ENCODE results near the gene SCFD2. TPM values are rescaled to one million over a fixed set of nuclear protein-coding genes. Genes with fewer than 3 reads are reported as not detected.

Gene SCFD2
- total and polyA plus RNA-seq, 4 donors = 5.2 to 28.7 (median 16.4) TPM

DNA sequence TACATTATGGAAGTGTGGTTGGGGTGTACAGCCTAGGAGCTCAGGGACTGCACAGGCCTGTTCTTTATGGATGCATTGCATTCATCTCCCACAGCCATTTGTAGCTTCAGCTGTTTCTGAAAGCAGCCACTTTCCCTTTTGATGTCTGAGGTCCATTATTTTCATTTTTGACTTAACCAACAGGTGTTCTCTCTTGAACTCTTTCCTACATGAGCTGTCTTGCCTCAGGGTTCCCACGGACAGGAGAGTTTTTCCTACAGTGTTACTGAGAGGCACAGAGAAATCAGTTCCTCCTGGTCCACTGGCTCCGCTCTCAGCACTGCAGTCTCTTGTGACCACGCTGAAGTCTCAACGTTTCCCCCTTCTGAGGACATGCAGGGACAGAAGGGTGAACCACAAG is 416.5 kb downstream of the SCFD2 start:
- TF ChIP-seq, protein P1, sequence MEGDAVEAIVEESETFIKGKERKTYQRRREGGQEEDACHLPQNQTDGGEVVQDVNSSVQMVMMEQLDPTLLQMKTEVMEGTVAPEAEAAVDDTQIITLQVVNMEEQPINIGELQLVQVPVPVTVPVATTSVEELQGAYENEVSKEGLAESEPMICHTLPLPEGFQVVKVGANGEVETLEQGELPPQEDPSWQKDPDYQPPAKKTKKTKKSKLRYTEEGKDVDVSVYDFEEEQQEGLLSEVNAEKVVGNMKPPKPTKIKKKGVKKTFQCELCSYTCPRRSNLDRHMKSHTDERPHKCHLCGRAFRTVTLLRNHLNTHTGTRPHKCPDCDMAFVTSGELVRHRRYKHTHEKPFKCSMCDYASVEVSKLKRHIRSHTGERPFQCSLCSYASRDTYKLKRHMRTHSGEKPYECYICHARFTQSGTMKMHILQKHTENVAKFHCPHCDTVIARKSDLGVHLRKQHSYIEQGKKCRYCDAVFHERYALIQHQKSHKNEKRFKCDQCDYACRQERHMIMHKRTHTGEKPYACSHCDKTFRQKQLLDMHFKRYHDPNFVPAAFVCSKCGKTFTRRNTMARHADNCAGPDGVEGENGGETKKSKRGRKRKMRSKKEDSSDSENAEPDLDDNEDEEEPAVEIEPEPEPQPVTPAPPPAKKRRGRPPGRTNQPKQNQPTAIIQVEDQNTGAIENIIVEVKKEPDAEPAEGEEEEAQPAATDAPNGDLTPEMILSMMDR (IDR thresholded peaks at IDR 0.05; ENCODE audit: control extremely low read depth, extremely low read depth) = no peak
- DNase-seq = no peak
- peaks cover 0 to 8% (median 0%) of the 10 kb centered on the region in 5 donors for H3K4me1 ChIP-seq (ENCODE audit: control insufficient read depth in 5 of 5, insufficient read depth in 5 of 5, low read length in 5 of 5)
- 89 to 90% methylated on average over 4 of the region's 4 CpGs for WGBS, 2 donors
- H3K9ac ChIP-seq (ENCODE audit: insufficient read depth in 1 of 2, low read length in 2 of 2) = no peak overlapping the region
- no peak overlapping the region for H3K27ac ChIP-seq (ENCODE audit: low read depth in 1 of 2, low read length in 1 of 2)
- no peak for ATAC-seq (ENCODE audit: insufficient read depth, low FRiP score)
- H3K36me3 ChIP-seq (ENCODE audit: control insufficient read depth in 4 of 4, insufficient read depth in 4 of 4, low read length in 4 of 4) = no peaks in the 10 kb centered on the region
- H3K9me3 ChIP-seq (ENCODE audit: control insufficient read depth in 4 of 4, insufficient read depth in 3 of 4, low read length in 3 of 4) = peaks cover 0 to 1% (median 0%) of the 10 kb centered on the region in 4 donors
- H3K4me3 ChIP-seq = no peak overlapping the region
- no peaks in the 10 kb centered on the region for H3K27me3 ChIP-seq (ENCODE audit: control insufficient read depth in 3 of 3, insufficient read depth in 3 of 3, low read length in 2 of 3)

DNA sequence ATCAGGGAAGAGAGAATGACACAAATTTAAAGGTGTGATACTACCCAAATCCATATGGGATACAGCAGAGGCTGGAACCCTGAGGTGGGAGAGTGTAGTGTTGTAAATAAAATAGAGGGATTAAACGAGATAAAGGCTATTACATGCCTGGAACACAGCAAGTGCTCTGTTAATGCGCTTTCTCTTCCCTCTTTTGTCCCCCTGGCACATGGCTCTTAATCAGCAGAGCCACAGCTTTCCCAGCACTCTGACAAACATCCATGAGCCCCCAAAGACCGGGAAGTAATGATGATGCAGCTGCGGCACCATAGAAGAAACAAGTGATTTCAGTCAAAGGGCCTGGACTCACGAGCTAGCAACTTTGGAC is 417.8 kb downstream of the SCFD2 start:
- ATAC-seq (ENCODE audit: insufficient read depth, low FRiP score) (no peak), DNase-seq (no peak)
- H3K27me3 ChIP-seq (ENCODE audit: control insufficient read depth in 3 of 3, insufficient read depth in 3 of 3, low read length in 2 of 3) = no peaks in the 10 kb centered on the region
- peaks cover 0 to 1% (median 0%) of the 10 kb centered on the region in 4 donors for H3K9me3 ChIP-seq (ENCODE audit: control insufficient read depth in 4 of 4, insufficient read depth in 3 of 4, low read length in 3 of 4)
- H3K4me3 ChIP-seq = no peak overlapping the region
- 81 to 90% methylated on average over 5 of the region's 5 CpGs for WGBS, 2 donors
- no peak overlapping the region for H3K27ac ChIP-seq (ENCODE audit: low read depth in 1 of 2, low read length in 1 of 2)
- TF ChIP-seq, protein P1 (IDR thresholded peaks at IDR 0.05; ENCODE audit: control extremely low read depth, extremely low read depth) = no peak
- no peaks in the 10 kb centered on the region for H3K36me3 ChIP-seq (ENCODE audit: control insufficient read depth in 4 of 4, insufficient read depth in 4 of 4, low read length in 4 of 4)
- peaks cover 0 to 7% (median 3%) of the 10 kb centered on the region in 5 donors for H3K4me1 ChIP-seq (ENCODE audit: control insufficient read depth in 5 of 5, insufficient read depth in 5 of 5, low read length in 5 of 5)
- no peak overlapping the region for H3K9ac ChIP-seq (ENCODE audit: insufficient read depth in 1 of 2, low read length in 2 of 2)

DNA sequence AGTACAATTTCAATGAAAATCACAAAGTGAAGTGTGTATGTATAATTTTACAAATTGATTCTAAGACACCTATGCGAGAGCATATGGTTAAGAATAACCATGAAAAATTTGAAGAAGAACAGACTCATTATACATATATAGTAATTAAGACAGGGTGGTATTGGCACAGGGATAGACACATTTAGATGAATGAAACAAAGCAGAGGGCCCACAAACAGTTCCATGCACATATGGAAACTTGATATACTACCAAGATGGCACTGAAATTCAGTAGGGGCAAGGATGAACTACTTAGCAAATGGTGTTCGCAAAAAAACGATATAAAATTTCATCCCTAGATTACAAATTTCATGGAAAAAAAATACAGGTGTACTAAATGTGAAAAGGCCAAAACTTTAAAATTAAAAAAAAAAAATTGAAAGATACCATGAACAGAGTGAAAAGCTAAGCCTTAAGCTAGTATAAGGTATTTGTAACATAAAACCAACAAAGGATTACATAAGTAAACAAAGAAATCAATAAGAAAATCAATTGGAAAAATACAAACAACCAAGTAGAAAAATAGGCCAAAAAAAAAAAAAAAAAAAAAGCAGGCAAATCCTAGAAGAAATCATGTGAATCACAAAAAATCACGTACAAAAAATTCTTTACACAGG is 418.3 kb downstream of the SCFD2 start:
- no peak for DNase-seq
- no peaks in the 10 kb centered on the region for H3K27me3 ChIP-seq (ENCODE audit: control insufficient read depth in 3 of 3, insufficient read depth in 3 of 3, low read length in 2 of 3)
- no peak overlapping the region for H3K9ac ChIP-seq (ENCODE audit: insufficient read depth in 1 of 2, low read length in 2 of 2)
- H3K27ac ChIP-seq (ENCODE audit: low read depth in 1 of 2, low read length in 1 of 2) = peak overlapping the region in 1 of 2 donors; percentile 72
- TF ChIP-seq, protein P1 (IDR thresholded peaks at IDR 0.05; ENCODE audit: control extremely low read depth, extremely low read depth) = no peak
- peaks cover 0 to 7% (median 3%) of the 10 kb centered on the region in 5 donors for H3K4me1 ChIP-seq (ENCODE audit: control insufficient read depth in 5 of 5, insufficient read depth in 5 of 5, low read length in 5 of 5)
- ATAC-seq (ENCODE audit: insufficient read depth, low FRiP score) = no peak
- H3K36me3 ChIP-seq (ENCODE audit: control insufficient read depth in 4 of 4, insufficient read depth in 4 of 4, low read length in 4 of 4) = no peaks in the 10 kb centered on the region
- H3K4me3 ChIP-seq = no peak overlapping the region
- 94 to 96% methylated on average over 4 of the region's 4 CpGs for WGBS, 2 donors
- H3K9me3 ChIP-seq (ENCODE audit: control insufficient read depth in 4 of 4, insufficient read depth in 3 of 4, low read length in 3 of 4) = peaks cover 0 to 1% (median 0%) of the 10 kb centered on the region in 4 donors

- ATAC-seq (ENCODE audit: insufficient read depth, low FRiP score) (no peak), DNase-seq (no peak)
- Histone ChIP-seq H3K36me3 (ENCODE audit: control insufficient read depth in 4 of 4, insufficient read depth in 4 of 4, low read length in 4 of 4) (no peaks in the 10 kb centered on the region), H3K4me3 (no peak overlapping the region), H3K9ac (ENCODE audit: insufficient read depth in 1 of 2, low read length in 2 of 2) (no peak overlapping the region), H3K9me3 (ENCODE audit: control insufficient read depth in 4 of 4, insufficient read depth in 3 of 4, low read length in 3 of 4) (no peaks in the 10 kb centered on the region), H3K27me3 (ENCODE audit: control insufficient read depth in 3 of 3, insufficient read depth in 3 of 3, low read length in 2 of 3) (no peaks in the 10 kb centered on the region), H3K4me1 (ENCODE audit: control insufficient read depth in 5 of 5, insufficient read depth in 5 of 5, low read length in 5 of 5) (peaks cover 0 to 9% (median 3%) of the 10 kb centered on the region in 5 donors), H3K27ac (ENCODE audit: low read depth in 1 of 2, low read length in 1 of 2) (peak overlapping the region in 1 of 2 donors; percentile 72)
- WGBS, 2 donors = 87 to 89% methylated on average over 4 of the region's 4 CpGs
- TF ChIP-seq, protein P1 (IDR thresholded peaks at IDR 0.05; ENCODE audit: control extremely low read depth, extremely low read depth) = no peak
Observed at GRCh38 chr4:52946855-52947254, 419.0 kb downstream of the SCFD2 start.

All from lung (tissue), 12 donors.